GM19043 (cell line): ENCODE data around the gene MRGPRX4.
"Not testable (repeated sequence)": the region's sequence is repeated elsewhere in the genome, so short reads cannot be mapped to it uniquely, and the experiment has no call there.

ENCODE experiments used
- ATAC-seq: cut with Tn5 transposase; IDR thresholded peaks from one replicate; pipeline ENCODE4 v1.9.1; 2021; ENCODE audit warnings: low read depth; ENCODE audit not compliant: unreplicated experiment

The MRGPRX4 gene

DNA sequence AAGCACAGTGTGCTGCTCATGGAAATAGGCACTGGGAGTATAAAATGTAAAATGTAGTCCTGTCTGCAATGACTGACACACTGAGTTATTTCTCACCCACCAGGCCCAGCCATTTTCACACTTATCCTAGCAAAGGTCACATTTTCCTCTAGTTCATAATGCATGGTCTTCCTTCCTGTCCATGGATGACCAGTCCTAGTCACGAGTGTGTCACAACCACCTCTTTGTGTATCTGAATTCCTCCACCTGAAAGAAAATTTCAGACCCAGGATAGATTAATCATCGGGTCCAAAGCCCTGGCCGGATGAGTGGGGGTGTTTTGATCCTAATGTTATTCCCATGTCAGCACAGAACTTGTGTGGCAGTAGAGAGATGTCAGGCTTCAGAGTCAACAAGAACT lies at the start of gene MRGPRX4:
MRGPRX4 (plus strand) TSS at position 172 of the 400 bp plus-strand sequence. CDS start 420 bp downstream, outside the sequence.
- no peak for ATAC-seq

DNA sequence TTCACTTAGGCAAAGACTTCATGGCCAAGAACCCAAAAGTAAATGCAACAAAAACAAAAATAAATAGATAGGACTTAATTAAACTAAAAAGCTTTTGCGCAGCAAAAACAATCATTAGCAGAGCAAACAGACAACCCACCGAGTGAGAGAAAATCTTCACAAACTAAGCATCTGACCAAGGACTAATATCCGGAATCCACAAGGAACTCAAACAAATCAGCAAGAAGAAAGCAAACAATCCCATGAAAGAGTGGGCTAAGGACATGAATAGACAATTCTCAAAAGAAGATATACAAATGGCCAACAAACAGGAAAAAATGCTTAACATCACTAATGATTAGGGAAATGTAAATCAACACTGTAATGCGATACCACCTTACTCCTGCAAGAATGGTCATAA lies 41.5 kb upstream of the MRGPRX4 start:
- not testable (repeated sequence) for ATAC-seq

DNA sequence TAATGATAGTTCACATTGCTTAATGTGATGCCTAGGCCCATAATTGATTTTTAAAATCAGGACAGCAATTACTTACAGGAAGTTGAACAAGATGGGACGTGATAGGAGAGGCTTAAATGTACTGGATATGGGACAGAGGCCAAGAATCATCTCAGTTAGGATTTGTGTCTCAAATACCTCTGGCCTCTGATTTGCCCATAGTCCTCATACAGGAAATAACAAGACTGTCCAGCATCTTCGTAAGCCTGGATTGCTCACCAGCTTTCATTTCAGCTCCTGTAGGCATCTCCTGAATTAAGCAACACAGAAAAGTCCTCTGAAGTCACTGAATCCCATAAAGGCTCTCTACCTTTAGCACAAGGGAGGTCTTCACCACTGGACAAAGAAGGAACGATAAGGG lies 40.3 kb upstream of the MRGPRX4 start, which contains the start of gene MRGPRX3:
MRGPRX3 (plus strand) TSS at position 231 of the 400 bp plus-strand sequence. CDS start 4,632 bp downstream, outside the sequence.
- no peak for ATAC-seq

DNA sequence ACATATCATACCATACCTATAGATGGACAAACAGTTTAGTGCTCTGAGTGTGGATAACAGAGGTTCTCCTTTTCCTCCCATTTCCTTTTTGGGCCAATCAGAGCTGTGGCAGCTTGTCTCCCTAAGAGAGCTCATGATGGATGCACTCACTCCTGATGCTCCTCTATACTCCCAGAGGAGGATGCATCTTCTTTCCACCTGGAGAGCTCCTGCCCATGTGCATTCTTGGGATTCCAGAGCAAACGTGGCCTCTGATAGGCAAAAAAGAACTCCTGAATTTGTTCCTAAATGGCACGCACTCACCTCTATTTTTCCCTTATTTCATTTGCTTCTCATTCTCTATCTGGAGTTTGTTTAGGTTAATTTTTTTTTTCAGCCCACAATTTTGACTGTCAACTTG lies 37.3 kb upstream of the MRGPRX4 start:
- ATAC-seq = no peak

DNA sequence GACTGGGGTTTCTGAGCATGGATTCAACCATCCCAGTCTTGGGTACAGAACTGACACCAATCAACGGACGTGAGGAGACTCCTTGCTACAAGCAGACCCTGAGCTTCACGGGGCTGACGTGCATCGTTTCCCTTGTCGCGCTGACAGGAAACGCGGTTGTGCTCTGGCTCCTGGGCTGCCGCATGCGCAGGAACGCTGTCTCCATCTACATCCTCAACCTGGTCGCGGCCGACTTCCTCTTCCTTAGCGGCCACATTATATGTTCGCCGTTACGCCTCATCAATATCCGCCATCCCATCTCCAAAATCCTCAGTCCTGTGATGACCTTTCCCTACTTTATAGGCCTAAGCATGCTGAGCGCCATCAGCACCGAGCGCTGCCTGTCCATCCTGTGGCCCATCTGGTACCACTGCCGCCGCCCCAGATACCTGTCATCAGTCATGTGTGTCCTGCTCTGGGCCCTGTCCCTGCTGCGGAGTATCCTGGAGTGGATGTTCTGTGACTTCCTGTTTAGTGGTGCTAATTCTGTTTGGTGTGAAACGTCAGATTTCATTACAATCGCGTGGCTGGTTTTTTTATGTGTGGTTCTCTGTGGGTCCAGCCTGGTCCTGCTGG lies 35.3 kb upstream of the MRGPRX4 start:
- ATAC-seq = no peak

DNA sequence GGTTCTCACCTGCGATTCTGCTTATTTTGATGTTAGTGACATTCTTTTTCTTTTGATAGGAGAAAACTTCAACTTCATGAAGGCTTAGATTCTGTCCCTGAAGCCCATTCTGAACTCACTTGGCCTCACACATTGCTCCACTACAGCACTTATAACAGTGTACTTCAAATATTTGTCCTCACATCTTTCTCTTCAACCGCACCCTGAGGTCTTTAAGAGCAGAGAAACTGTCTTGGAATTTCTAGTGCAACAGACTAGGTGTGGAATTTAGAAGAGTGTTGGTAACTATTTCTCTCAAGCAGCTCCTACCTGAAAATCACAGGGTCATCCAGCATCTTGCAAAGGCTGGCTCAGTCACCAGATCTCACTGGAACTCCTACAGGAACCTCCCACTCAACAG lies 32.5 kb upstream of the MRGPRX4 start:
- ATAC-seq = no peak

DNA sequence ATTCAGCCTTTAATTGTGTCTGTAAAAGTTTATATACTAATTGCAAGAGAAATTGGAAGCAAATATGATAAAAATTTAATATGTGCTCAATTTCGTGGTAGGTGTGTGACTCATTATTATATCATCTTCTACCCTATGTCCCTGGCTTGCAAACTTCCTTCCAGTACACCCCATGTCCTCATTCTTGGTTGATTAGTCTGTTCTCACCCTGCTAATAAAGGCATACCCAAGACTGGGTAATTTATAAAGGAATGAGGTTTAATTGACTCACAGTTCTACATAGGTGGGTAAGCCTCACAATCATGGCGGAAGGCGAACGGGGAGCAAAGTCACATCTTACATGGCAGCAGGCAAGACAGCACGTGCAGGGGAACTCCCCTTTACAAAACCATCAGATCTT lies 28.4 kb upstream of the MRGPRX4 start:
- no peak for ATAC-seq

DNA sequence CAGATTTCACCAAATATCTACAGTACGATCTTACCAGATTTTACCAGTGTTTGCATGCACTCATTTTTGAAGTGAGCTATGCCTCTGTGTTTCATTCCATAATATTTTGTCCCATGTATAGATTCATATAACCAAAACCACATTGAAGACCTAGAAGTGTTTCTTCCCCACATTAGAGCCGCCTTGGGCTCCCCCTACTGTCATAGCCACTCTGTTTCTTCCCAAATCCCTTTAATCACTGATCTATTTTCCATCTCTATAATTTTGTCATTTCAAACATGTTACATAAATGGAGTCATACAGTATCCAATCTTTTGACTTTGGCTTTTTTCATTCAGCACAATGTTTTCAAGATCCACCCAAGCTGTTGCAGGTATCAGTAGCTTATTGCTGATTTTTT lies 27.6 kb upstream of the MRGPRX4 start:
- no peak for ATAC-seq

DNA sequence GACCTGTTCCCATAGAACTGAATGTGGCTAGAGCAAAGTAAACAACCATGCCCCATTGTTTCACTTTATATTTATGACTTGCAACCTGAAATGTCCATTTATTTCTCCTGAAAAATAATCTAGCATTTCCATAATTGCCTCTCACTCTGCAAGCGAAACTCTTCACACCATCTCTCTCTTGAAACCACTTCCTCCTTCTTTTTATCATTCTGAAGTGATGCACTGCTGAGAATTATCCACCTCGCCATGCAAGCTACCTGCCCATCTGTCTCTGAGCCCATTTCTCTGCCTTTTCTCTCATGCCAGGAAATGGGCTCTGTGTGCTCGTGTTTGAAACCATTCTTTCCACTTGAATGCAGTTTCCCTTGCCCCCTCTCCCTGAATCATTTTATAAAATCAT lies 26.8 kb upstream of the MRGPRX4 start:
- ATAC-seq = no peak

DNA sequence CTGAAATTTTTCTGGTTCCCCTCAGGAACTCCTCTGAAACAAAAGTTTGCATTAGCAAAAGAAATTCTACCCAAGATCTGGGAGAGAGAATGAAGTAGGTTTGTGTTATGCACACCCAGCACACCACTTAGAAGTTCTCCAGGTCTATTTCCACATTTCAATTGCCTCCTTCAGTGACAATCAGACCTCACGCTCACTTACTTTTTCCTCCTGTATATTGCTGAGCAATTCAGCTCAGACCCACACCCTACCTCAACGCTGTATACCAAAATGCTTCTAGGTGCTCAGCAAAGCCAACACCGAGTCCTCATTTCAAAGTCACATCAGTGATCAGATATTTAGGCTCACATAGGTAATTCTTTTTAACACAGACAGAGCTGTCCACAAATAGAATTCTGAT lies 21.1 kb upstream of the MRGPRX4 start:
- no peak for ATAC-seq

DNA sequence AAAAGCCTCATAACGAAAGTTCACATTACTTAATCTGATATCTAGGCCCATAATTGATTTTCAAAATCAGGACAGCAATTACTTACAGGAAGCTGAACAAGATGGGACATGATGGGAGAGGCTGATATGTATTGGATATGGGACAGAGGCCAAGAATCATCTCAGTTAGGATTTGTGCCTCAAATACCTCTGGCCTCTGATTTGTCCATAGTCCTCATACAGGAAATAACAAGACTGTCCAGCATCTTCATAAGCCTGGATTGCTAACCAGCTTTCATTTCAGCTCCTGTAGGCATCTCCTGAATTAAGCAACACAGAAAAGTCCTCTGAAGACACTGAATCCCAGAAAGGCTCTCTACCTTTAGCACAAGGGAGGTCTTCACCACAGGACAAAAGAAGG lies 4.3 kb upstream of the MRGPRX4 start:
- no peak for ATAC-seq

DNA sequence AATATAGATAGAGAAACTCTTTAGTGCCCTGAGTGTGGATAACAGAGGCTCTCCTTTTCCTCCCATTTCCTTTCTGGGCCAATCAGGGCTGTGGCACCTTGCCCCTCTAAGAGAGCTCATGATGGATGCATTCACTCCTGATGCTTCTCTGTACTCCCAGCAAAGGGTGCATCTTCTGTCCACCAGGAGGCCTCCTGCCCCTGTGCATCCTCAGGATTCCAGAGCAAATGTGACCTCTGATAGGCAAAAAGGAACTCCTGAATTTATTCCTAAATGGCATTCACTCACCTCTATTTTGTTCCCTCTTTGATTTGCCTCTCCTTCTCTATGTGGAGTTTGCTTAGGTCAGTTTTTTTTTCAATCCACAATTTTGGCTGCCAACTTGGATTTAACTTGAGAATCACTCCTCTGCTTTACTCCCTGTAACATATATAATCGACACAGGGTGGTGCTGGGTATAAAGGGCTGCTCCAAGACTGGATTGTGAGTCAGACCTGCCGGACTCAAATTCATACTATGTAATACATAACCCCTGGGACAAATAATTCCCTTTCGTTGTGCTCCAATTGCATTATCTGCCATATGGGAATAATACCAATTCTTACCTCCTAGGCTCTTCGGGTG lies 1.1 kb upstream of the MRGPRX4 start:
- ATAC-seq = no peak

DNA sequence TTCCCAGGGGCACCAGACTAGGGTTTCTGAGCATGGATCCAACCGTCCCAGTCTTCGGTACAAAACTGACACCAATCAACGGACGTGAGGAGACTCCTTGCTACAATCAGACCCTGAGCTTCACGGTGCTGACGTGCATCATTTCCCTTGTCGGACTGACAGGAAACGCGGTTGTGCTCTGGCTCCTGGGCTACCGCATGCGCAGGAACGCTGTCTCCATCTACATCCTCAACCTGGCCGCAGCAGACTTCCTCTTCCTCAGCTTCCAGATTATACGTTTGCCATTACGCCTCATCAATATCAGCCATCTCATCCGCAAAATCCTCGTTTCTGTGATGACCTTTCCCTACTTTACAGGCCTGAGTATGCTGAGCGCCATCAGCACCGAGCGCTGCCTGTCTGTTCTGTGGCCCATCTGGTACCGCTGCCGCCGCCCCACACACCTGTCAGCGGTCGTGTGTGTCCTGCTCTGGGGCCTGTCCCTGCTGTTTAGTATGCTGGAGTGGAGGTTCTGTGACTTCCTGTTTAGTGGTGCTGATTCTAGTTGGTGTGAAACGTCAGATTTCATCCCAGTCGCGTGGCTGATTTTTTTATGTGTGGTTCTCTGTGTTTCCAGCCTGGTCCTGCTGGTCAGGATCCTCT lies 709 bp downstream of the MRGPRX4 start:
- no peak for ATAC-seq

DNA sequence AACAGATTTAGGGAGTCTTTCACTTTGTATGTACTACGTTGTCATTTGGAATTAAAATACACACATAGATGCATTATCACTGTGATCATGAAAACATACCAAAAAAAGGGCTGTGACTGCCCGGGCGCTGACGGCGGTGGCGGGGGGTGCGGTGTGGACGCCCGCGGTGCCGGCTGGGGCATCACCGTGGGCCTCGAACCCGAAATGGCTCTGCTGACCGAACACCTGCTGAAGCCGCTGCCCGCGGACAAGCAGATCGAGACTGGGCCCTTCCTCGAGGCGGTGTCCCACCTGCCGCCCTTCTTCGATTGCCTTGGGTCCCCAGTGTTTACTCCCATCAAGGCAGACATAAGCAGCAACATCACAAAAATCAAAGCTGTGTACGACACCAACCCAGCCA lies 16.2 kb downstream of the MRGPRX4 start:
- ATAC-seq = no peak

DNA sequence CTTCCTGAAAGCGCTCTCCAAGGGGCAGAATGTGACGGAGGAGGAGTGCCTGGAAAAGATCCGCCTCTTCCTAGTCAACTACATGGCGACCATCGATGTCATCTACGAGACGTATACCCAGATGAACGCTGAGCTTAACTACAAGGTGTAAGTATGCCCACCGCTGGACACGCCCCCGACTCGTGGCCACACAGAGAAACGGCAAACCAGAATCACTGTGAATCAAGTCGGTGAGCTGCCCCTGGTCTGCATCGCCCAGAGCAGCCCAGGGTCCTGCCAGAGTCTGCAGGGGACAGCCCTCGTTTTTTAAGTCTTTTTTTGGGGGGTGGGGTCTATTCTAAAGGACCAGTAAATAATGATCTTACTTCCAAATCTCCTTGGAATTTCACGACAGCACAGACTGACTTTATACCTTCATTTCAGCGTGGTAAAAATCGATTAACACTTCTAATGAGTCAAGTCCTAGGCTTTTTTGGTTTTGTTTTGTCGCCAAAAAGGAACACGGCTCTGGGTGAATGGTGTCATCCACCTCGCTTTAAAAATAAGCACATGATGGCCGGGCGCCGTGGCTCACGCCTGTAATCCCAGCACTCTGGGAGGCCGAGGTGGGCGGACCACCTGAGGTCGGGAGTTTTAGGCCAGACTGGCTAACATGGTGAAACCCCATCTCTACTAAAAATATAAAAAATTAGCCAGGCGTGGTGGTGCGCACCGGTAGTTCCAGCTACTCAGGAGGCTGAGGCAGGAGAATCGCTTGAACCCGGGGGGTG lies 17.0 kb downstream of the MRGPRX4 start:
- ATAC-seq = not testable (repeated sequence)

DNA sequence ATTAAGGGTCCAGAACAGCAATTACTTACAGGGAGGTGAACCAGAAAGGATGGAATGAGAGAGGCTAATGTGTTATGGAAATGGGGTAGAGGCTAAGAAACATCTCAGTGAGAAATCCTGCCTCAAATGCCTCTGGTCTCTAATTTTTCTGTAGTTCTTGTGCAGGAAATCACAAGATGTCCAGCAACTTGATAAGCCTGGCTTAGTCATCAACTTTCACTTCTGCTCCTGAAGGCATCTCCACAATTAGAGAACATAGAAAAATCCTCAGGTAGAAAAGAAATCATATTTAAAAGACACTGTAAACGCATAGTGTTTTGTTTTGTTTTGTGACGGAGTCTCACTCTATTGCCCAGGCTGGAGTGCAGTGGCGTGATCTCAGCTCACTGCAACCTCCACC lies 18.7 kb downstream of the MRGPRX4 start:
- no peak for ATAC-seq

DNA sequence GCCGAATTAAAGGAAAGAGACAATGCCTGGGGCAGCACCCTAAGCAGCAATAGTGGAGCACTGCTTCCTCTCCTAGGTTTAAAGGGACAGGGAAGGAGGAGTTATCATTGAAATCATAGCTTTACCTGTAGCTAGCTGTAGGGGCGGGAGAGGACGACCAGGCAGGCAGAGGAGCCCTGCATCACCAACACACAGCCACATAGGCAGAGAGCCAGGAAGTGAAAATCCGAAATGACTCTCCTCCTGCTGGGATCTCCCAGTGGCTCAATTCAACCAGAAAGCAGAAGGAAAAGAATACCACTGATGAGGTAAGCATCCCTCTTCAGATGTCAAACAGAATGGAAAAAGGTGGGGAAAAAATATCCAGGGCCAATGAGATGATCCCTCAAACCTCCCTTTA lies 20.4 kb downstream of the MRGPRX4 start:
- ATAC-seq = no peak

DNA sequence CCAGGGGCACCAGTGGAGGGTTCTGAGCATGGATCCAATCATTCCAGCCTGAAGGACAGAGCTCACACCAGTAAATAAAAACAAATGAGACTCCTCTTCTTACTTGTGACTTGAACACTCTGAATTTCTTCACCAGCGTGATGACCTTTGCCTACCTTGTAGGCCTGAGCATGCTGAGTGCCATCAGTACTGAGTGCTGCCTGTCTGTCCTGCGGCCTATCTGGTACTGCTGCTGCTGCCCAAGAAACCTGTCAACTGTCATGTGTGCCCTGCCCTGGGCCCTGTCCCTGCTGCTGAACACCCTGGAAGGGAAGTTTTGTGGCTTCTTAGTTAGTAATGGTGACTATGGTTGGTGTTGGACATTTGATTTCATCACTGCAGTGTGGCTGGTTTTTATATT lies 23.9 kb downstream of the MRGPRX4 start:
- no peak for ATAC-seq

DNA sequence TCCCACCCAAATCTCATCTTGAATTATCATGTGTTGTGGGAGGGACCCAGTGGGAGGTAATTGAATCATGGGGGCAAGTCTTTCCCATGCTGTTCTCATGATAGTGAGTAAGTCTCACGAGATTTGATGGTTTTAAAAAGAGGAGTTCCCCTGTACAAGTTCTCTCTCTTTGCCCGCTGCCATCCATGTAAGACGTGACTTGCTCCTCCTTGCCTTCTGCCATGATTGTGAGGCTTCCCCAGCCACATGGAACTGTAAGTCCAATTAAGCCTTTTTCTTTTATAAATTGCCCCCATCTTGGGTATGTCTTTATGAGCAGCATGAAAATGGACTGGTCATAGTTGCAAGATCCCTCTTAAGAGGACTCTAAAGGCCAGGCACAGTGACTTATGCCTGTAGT lies 25.1 kb downstream of the MRGPRX4 start:
- not testable (repeated sequence) for ATAC-seq

DNA sequence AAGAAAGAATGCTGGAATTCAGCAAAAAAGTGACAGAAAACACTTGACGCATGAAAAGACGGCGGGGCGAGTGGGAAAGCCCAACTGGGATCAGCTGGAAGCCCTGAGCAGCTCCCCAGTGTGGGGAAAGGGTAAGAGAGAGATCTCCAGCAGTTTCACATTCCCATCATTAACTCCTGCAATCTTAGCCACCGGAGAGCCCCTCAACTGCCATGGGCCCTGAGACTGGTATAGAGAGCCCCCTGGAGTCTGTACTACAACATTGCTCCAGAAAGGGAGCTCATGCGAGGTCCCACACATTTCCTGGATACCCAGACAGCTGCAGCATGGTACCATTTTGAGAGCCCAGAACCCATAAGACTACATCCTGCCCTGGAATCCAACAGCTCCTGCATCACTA lies 31.1 kb downstream of the MRGPRX4 start:
- ATAC-seq = no peak

DNA sequence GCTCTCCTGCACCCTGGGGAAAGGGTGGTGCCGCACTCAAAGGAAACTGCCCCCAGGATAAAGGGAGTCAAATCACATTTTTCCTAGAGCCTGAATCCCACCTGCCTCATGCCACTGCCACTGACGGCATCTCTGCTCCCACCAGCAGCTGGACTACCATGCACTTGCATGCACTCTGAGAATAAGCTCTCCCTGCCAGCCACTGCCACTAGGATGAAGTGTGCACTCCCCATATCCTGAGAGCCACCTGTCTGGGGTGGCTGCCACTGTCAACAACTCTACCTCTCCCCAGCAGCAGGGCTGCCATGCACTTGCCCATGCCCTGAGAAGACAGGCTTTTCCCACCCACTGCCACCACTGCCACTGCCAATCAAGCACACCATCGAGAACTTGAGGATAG lies 31.6 kb downstream of the MRGPRX4 start:
- no peak for ATAC-seq
